Measurements from ENCODE around the gene RXFP4. TPM values are rescaled to one million over a fixed set of nuclear protein-coding genes. Genes with fewer than 3 reads are reported as not detected.

RXFP4 gene
- total and polyA plus RNA-seq, 9 of the 15 experiments (the other 6 are each of a cell fraction or from before 2014, with no cell fraction given): 0.64 TPM; not detected in 8

DNA sequence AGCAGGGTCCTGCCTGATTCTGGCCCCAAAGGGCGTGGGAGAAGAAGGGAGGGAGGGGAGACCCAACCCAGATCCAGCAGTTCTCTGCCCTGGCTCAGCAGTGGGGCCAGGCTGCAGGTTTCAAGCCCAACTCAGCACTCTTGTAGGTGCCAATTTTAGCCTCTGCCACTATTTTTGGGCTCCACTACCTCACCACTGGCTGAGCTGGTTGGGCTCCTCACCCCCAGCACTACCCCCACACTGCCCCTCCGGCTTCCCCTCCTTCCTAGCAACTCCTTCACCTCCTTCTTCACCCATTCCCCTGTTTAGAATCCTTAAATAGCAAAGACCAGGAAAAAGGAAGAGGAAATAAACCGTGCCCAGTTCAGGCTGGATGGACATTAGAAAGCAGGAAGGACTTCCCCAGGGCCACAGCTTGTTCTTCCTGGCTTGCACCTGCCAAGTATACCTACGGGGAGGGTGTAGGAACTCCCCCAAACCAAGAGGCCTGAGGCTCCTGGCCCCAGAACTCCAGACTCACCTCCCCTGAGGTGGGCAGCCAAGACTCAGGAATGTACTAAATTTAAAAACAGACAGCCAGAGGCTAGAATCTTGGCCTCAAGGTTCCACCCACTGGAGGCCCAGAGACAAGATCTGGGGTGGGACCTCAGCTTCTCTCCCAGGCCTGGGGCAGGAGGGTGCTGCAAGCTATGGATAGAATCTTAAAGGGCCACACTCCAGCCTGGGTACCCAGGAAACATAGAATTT is 38.3 kb downstream of the RXFP4 start (continued):
- TF ChIP-seq ZC3H4 (CRISPR knock-in tag; IDR thresholded peaks at IDR 0.05; ENCODE audit: borderline replicate concordance) (no peak), ZFP36 (IDR thresholded peaks at IDR 0.05; ENCODE audit: low read depth, low read length, partially characterized antibody) (no peak), HDGF (IDR thresholded peaks at IDR 0.05) (peak; percentile 88), VEZF1 (CRISPR knock-in tag; IDR thresholded peaks at IDR 0.05) (peak; percentile 52; the same call in 1 of the 2 replicates), ARID1B (IDR thresholded peaks at IDR 0.05) (0 out of 2 replicates have a peak, but pooled peaks have one; percentile 16), TBL1XR1 (IDR thresholded peaks at IDR 0.05; ENCODE audit: low read length in 2 of 2) (peak in 1 of 2 experiments; percentile 47; a peak in 1 of 4 replicates), JUND (IDR thresholded peaks at IDR 0.05; ENCODE audit: borderline replicate concordance, low read depth, low read length) (peak; percentile 43; the same call in 1 of the 2 replicates), JUND (tag; IDR thresholded peaks at IDR 0.05; ENCODE audit: borderline replicate concordance, low read depth, low read length) (no peak; the same call in 2 of the 3 replicates), ZNF696 (CRISPR knock-in tag; conservative IDR thresholded peaks at IDR 0.05) (no peak), LCOR (CRISPR knock-in tag; IDR thresholded peaks at IDR 0.05) (0 out of 2 replicates have a peak, but pooled peaks have one; percentile 19), NFE2 (IDR thresholded peaks at IDR 0.05; ENCODE audit: low read depth) (no peak), HNRNPLL (IDR thresholded peaks at IDR 0.05; ENCODE audit: low read depth, low read length, poor library complexity, severe bottlenecking) (no peak), POLR2G (IDR thresholded peaks at IDR 0.05; ENCODE audit: low read depth, low read length) (peak; percentile 43), ZFPM2 (CRISPR knock-in tag; IDR thresholded peaks at IDR 0.05) (no peak), U2AF1 (optimal IDR thresholded peaks at IDR 0.05; ENCODE audit: low read depth, low read length) (no peak), ELF1 (tag; IDR thresholded peaks at IDR 0.05) (peak; percentile 48; the same call in 1 of the 2 replicates), OTX1 (CRISPR knock-in tag; IDR thresholded peaks at IDR 0.05) (no peak)
- TF ChIP-seq, protein P1, sequence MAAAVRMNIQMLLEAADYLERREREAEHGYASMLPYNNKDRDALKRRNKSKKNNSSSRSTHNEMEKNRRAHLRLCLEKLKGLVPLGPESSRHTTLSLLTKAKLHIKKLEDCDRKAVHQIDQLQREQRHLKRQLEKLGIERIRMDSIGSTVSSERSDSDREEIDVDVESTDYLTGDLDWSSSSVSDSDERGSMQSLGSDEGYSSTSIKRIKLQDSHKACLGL (CRISPR knock-in tag; IDR thresholded peaks at IDR 0.05; ENCODE audit: borderline replicate concordance, poor library complexity, severe bottlenecking): no peak
- TF ChIP-seq, protein P2, sequence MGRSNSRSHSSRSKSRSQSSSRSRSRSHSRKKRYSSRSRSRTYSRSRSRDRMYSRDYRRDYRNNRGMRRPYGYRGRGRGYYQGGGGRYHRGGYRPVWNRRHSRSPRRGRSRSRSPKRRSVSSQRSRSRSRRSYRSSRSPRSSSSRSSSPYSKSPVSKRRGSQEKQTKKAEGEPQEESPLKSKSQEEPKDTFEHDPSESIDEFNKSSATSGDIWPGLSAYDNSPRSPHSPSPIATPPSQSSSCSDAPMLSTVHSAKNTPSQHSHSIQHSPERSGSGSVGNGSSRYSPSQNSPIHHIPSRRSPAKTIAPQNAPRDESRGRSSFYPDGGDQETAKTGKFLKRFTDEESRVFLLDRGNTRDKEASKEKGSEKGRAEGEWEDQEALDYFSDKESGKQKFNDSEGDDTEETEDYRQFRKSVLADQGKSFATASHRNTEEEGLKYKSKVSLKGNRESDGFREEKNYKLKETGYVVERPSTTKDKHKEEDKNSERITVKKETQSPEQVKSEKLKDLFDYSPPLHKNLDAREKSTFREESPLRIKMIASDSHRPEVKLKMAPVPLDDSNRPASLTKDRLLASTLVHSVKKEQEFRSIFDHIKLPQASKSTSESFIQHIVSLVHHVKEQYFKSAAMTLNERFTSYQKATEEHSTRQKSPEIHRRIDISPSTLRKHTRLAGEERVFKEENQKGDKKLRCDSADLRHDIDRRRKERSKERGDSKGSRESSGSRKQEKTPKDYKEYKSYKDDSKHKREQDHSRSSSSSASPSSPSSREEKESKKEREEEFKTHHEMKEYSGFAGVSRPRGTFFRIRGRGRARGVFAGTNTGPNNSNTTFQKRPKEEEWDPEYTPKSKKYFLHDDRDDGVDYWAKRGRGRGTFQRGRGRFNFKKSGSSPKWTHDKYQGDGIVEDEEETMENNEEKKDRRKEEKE (IDR thresholded peaks at IDR 0.05; ENCODE audit: borderline replicate concordance in 1 of 2, control insufficient read depth in 1 of 2, low read depth in 2 of 2, low read length in 1 of 2): 0 out of 4 replicates have a peak, but pooled peaks of 1 of the 2 experiments have one; percentile 18
- TF ChIP-seq, protein P3, sequence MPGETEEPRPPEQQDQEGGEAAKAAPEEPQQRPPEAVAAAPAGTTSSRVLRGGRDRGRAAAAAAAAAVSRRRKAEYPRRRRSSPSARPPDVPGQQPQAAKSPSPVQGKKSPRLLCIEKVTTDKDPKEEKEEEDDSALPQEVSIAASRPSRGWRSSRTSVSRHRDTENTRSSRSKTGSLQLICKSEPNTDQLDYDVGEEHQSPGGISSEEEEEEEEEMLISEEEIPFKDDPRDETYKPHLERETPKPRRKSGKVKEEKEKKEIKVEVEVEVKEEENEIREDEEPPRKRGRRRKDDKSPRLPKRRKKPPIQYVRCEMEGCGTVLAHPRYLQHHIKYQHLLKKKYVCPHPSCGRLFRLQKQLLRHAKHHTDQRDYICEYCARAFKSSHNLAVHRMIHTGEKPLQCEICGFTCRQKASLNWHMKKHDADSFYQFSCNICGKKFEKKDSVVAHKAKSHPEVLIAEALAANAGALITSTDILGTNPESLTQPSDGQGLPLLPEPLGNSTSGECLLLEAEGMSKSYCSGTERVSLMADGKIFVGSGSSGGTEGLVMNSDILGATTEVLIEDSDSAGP (CRISPR knock-in tag; IDR thresholded peaks at IDR 0.05): peak; percentile 89
